GM19099 (cell line): ENCODE measurements around the gene FARP1.

ENCODE experiments used
- POLR2A ChIP-seq: IDR thresholded peaks from 3 replicates; pipeline ENCODE4 v1.6.1; 2011; ENCODE audit warnings: low read depth; ENCODE audit not compliant: insufficient read length; ENCODE audit errors: extremely low read depth

The FARP1 gene

GRCh38 chr13:98390086-98390715 is 247.3 kb downstream of the FARP1 start:
- no peak for TF ChIP-seq POLR2A

- TF ChIP-seq POLR2A: no peak
Observed at GRCh38 chr13:98393873-98394272, 251.0 kb downstream of the FARP1 start.

GRCh38 chr13:98394820-98395510 is 252.1 kb downstream of the FARP1 start:
- no peak for TF ChIP-seq POLR2A

GRCh38 chr13:98396071-98396710 is 253.3 kb downstream of the FARP1 start:
- TF ChIP-seq POLR2A: no peak

GRCh38 chr13:98397221-98397620 is 254.3 kb downstream of the FARP1 start:
- no peak for TF ChIP-seq POLR2A

GRCh38 chr13:98397861-98398260 is 255.0 kb downstream of the FARP1 start:
- no peak for TF ChIP-seq POLR2A

GRCh38 chr13:98398581-98398980 is 255.7 kb downstream of the FARP1 start:
- TF ChIP-seq POLR2A: no peak

GRCh38 chr13:98399756-98400155 is 256.9 kb downstream of the FARP1 start:
- TF ChIP-seq POLR2A: no peak

GRCh38 chr13:98401934-98402333 is 259.0 kb downstream of the FARP1 start:
- TF ChIP-seq POLR2A: no peak

- TF ChIP-seq POLR2A: no peak
Observed at GRCh38 chr13:98403076-98403475, 260.2 kb downstream of the FARP1 start.

- TF ChIP-seq POLR2A: no peak
Observed at GRCh38 chr13:98405107-98405571, 262.2 kb downstream of the FARP1 start.

GRCh38 chr13:98405690-98406344 is 262.9 kb downstream of the FARP1 start:
- no peak for TF ChIP-seq POLR2A

- TF ChIP-seq POLR2A: no peak
Observed at GRCh38 chr13:98406427-98406826, 263.5 kb downstream of the FARP1 start.

- TF ChIP-seq POLR2A: no peak
Observed at GRCh38 chr13:98406971-98407370, 264.1 kb downstream of the FARP1 start.

- TF ChIP-seq POLR2A: no peak
Observed at GRCh38 chr13:98407575-98407974, 264.7 kb downstream of the FARP1 start.

GRCh38 chr13:98409281-98409680 is 266.4 kb downstream of the FARP1 start:
- no peak for TF ChIP-seq POLR2A

GRCh38 chr13:98410612-98411011 is 267.7 kb downstream of the FARP1 start:
- no peak for TF ChIP-seq POLR2A
